Thymus (tissue), 11 donors: ENCODE data around the gene ST8SIA6. TPM values are rescaled to one million over a fixed set of nuclear protein-coding genes. Genes with fewer than 3 reads are reported as not detected.

Source experiments
- DNase-seq, 9 donors: peaks; one replicate each; pipeline ENCODE4 v3.0.0-alpha.2; 2013; ENCODE audit warnings: low spot score in 9 of 9, low read depth in 6 of 9, missing footprints in 1 of 9
- H3K27ac ChIP-seq, 2 donors: one replicate each; pipeline ENCODE4 v1.5.1; 2013; ENCODE audit warnings: control low read depth in 1 of 2, low read depth in 1 of 2, low read length in 1 of 2, mild to moderate bottlenecking in 1 of 2, moderate library complexity in 1 of 2
- H3K27me3 ChIP-seq, 2 donors: one replicate each; pipeline ENCODE4 v1.5.1; 2013; ENCODE audit warnings: low read length in 1 of 2; ENCODE audit not compliant: control insufficient read depth in 2 of 2, insufficient read depth in 1 of 2
- H3K36me3 ChIP-seq, 2 donors: one replicate each; pipeline ENCODE4 v1.5.1; 2013; ENCODE audit warnings: low read length in 1 of 2, mild to moderate bottlenecking in 1 of 2, moderate library complexity in 1 of 2; ENCODE audit not compliant: control insufficient read depth in 2 of 2, insufficient read depth in 2 of 2
- H3K4me1 ChIP-seq, 2 donors: one replicate each; pipeline ENCODE4 v1.5.1; 2013; ENCODE audit warnings: low read length in 2 of 2; ENCODE audit not compliant: control insufficient read depth in 2 of 2, insufficient read depth in 2 of 2
- H3K4me3 ChIP-seq, 2 donors: one replicate each; pipeline ENCODE4 v1.5.1; 2013; ENCODE audit warnings: low read length in 2 of 2, control low read depth in 1 of 2, mild to moderate bottlenecking in 1 of 2
- H3K9me3 ChIP-seq, 2 donors: one replicate each; pipeline ENCODE4 v1.5.1; 2013; ENCODE audit warnings: low read length in 1 of 2, mild to moderate bottlenecking in 1 of 2; ENCODE audit not compliant: control insufficient read depth in 2 of 2, insufficient read depth in 1 of 2
- WGBS: extraction: QIAGEN DNeasy Blood & Tissue Kit; methylation state at CpG from one replicate; pipeline ENCODE4 v1.1.7; 2013; 5-methylcytosine and 5-hydroxymethylcytosine counted together
- polyA plus RNA-seq: library from polyadenylated mRNA; stranded (reverse); fragments of 200-250 nt; gene quantifications from one replicate; pipeline ENCODE4 v1.2.3, GENCODE V29; 2013
- total RNA-seq: library from RNA; stranded (reverse); fragments of 120-200 nt; gene quantifications from one replicate; pipeline ENCODE4 v1.2.4, GENCODE V29; 2013
- donor health status: healthy.

The ST8SIA6 gene
- total and polyA plus RNA-seq, 2 donors: 0.18 to 0.42 TPM

- WGBS: 70% methylated on average over 5 of the region's 5 CpGs
- H3K4me1 ChIP-seq: no peaks in the 10 kb centered on the region
- H3K4me3 ChIP-seq: no peak overlapping the region
- no peaks in the 10 kb centered on the region for H3K27me3 ChIP-seq
- no peaks in the 10 kb centered on the region for H3K36me3 ChIP-seq
- DNase-seq: no peak
- no peaks in the 10 kb centered on the region for H3K9me3 ChIP-seq
- no peak overlapping the region for H3K27ac ChIP-seq
These were observed 10.2 kb upstream of the ST8SIA6 start for GRCh38 chr10:17464545-17464944.

GRCh38 chr10:17460756-17461155 lies 6.4 kb upstream of the ST8SIA6 start:
- Histone ChIP-seq H3K27ac (no peak overlapping the region), H3K4me3 (no peak overlapping the region), H3K9me3 (no peaks in the 10 kb centered on the region), H3K4me1 (no peaks in the 10 kb centered on the region), H3K36me3 (no peaks in the 10 kb centered on the region), H3K27me3 (peaks cover under 1 to 3% of the 10 kb centered on the region in 2 donors)
- DNase-seq: no peak

GRCh38 chr10:17457083-17457482 lies 2.7 kb upstream of the ST8SIA6 start:
- DNase-seq: no peak
- 97% methylated on average over 2 of the region's 2 CpGs for WGBS
- Histone ChIP-seq H3K4me3 (no peak overlapping the region), H3K36me3 (no peaks in the 10 kb centered on the region), H3K27ac (no peak overlapping the region), H3K4me1 (peaks cover 0 to 13% of the 10 kb centered on the region in 2 donors), H3K9me3 (no peaks in the 10 kb centered on the region), H3K27me3 (peaks cover 24 to 34% of the 10 kb centered on the region in 2 donors)

- 99% methylated on average over 2 of the region's 2 CpGs for WGBS
- H3K36me3 ChIP-seq: no peaks in the 10 kb centered on the region
- no peaks in the 10 kb centered on the region for H3K9me3 ChIP-seq
- H3K4me1 ChIP-seq: peaks cover 0 to 13% of the 10 kb centered on the region in 2 donors
- peaks cover 32 to 42% of the 10 kb centered on the region in 2 donors for H3K27me3 ChIP-seq
- no peak overlapping the region for H3K27ac ChIP-seq
- no peak for DNase-seq
- H3K4me3 ChIP-seq: no peak overlapping the region
These were observed 1.7 kb upstream of the ST8SIA6 start for GRCh38 chr10:17456032-17456548.

GRCh38 chr10:17455015-17455520 lies 673 bp upstream of the ST8SIA6 start:
- WGBS: 85% methylated on average over 2 of the region's 2 CpGs
- peaks cover 0 to 13% of the 10 kb centered on the region in 2 donors for H3K4me1 ChIP-seq
- peak overlapping the region in 1 of 2 donors; percentile 13 for H3K4me3 ChIP-seq
- H3K27ac ChIP-seq: no peak overlapping the region
- no peaks in the 10 kb centered on the region for H3K9me3 ChIP-seq
- peaks cover 35 to 44% of the 10 kb centered on the region in 2 donors for H3K27me3 ChIP-seq
- no peaks in the 10 kb centered on the region for H3K36me3 ChIP-seq
- no peak for DNase-seq

- Histone ChIP-seq H3K36me3 (no peaks in the 10 kb centered on the region), H3K4me3 (peak overlapping the region in 1 of 2 donors; percentile 34), H3K27ac (no peak overlapping the region), H3K9me3 (peaks cover 0 to 3% of the 10 kb centered on the region in 2 donors), H3K27me3 (peaks cover 35 to 44% of the 10 kb centered on the region in 2 donors), H3K4me1 (peaks cover 0 to 13% of the 10 kb centered on the region in 2 donors)
- peak in 3 of 9 donors; percentile 10 to 31 (median 13) for DNase-seq
- WGBS: under 1% methylated on average over 66 of the region's 66 CpGs
These were observed 863 bp downstream of the ST8SIA6 start for GRCh38 chr10:17453373-17454091.

- H3K9me3 ChIP-seq: peaks cover 2 to 3% of the 10 kb centered on the region in 2 donors
- H3K27me3 ChIP-seq: peaks cover 35 to 44% of the 10 kb centered on the region in 2 donors
- H3K4me1 ChIP-seq: peaks cover 0 to 13% of the 10 kb centered on the region in 2 donors
- H3K36me3 ChIP-seq: no peaks in the 10 kb centered on the region
- no peak overlapping the region for H3K27ac ChIP-seq
- DNase-seq: no peak
- H3K4me3 ChIP-seq: peak overlapping the region in 1 of 2 donors; percentile 20
- 5% methylated on average over 7 of the region's 7 CpGs for WGBS
These were observed 1.4 kb downstream of the ST8SIA6 start for GRCh38 chr10:17453035-17453372.

- Histone ChIP-seq H3K27ac (no peak overlapping the region), H3K4me3 (no peak overlapping the region), H3K9me3 (peaks cover 2 to 3% of the 10 kb centered on the region in 2 donors), H3K36me3 (no peaks in the 10 kb centered on the region), H3K27me3 (peaks cover 35 to 44% of the 10 kb centered on the region in 2 donors), H3K4me1 (peaks cover 0 to 13% of the 10 kb centered on the region in 2 donors)
- DNase-seq: no peak
- WGBS: 43% methylated on average over 6 of the region's 6 CpGs
These were observed 2.1 kb downstream of the ST8SIA6 start for GRCh38 chr10:17452060-17452841.

- no peak overlapping the region for H3K4me3 ChIP-seq
- no peak overlapping the region for H3K27ac ChIP-seq
- peaks cover 2 to 3% of the 10 kb centered on the region in 2 donors for H3K9me3 ChIP-seq
- no peak for DNase-seq
- H3K27me3 ChIP-seq: peaks cover 30 to 34% of the 10 kb centered on the region in 2 donors
- H3K4me1 ChIP-seq: peaks cover 0 to 10% of the 10 kb centered on the region in 2 donors
- WGBS: 97% methylated on average over 4 of the region's 4 CpGs
- H3K36me3 ChIP-seq: no peaks in the 10 kb centered on the region
These were observed 4.4 kb downstream of the ST8SIA6 start for GRCh38 chr10:17450024-17450423.
